ENCODE measurements around the gene ZNF581.

The ZNF581 gene

DNA sequence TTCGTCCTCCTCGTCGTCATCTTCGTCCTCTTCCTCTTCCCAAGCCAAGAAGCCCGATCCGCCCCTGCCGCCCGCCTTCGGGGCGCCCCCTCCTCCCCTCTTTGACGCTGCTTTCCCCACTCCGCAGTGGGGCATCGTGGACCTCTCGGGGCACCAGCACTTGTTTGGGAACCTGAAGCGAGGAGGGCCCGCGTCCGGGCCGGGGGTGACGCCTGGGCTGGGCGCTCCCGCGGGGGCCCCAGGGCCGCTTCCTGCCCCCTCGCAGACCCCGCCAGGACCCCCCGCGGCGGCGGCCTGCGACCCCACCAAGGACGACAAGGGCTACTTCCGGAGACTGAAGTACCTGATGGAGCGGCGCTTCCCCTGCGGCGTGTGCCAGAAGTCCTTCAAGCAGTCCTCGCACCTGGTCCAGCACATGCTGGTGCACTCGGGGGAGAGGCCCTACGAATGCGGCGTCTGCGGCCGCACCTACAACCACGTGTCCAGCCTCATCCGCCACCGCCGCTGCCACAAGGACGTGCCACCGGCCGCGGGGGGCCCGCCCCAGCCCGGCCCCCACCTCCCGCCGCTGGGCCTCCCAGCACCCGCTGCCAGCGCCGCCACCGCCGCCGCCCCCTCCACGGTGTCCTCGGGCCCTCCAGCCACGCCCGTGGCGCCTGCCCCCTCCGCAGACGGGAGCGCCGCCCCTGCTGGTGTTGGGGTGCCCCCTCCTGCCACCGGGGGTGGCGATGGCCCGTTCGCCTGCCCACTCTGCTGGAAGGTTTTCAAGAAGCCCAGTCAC is 29.3 kb upstream of the ZNF581 start:
- Histone ChIP-seq H3K27me3 (ENCODE audit: control insufficient read depth, insufficient read depth, low read length) (no peaks in the 10 kb centered on the region), H3K4me1 (ENCODE audit: control insufficient read depth, insufficient read depth, low read length) (peaks cover 7% of the 10 kb centered on the region), H3K9me3 (ENCODE audit: control insufficient read depth, low read length) (no peaks in the 10 kb centered on the region), H3K4me3 (ENCODE audit: low read length) (no peak overlapping the region), H3K9ac (ENCODE audit: low read length) (no peak overlapping the region), H3K36me3 (ENCODE audit: control insufficient read depth, insufficient read depth, low read length) (peaks cover 4% of the 10 kb centered on the region)

DNA sequence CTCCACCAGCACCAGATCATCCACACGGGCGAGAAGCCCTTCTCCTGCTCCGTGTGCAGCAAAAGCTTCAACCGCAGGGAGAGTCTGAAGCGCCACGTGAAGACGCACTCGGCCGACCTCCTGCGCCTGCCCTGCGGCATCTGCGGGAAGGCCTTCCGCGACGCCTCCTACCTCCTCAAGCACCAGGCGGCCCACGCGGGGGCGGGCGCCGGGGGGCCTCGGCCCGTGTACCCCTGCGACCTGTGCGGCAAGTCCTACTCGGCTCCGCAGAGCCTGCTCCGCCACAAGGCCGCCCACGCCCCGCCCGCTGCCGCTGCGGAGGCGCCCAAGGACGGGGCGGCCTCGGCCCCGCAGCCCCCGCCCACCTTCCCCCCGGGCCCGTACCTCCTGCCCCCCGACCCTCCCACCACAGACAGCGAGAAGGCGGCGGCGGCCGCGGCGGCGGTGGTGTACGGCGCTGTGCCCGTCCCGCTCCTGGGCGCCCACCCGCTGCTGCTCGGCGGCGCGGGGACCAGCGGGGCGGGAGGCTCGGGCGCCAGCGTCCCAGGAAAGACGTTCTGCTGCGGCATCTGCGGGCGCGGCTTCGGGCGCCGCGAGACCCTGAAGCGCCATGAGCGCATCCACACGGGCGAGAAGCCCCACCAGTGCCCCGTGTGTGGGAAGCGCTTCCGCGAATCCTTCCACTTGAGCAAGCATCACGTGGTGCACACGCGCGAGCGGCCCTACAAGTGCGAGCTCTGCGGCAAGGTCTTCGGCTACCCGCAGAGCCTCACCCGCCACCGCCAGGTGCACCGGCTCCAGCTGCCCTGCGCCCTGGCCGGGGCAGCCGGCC is 28.5 kb upstream of the ZNF581 start:
- H3K4me3 ChIP-seq (ENCODE audit: low read length) = no peak overlapping the region
- H3K9ac ChIP-seq (ENCODE audit: low read length) = no peak overlapping the region
- no peaks in the 10 kb centered on the region for H3K9me3 ChIP-seq (ENCODE audit: control insufficient read depth, low read length)
- peaks cover 7% of the 10 kb centered on the region for H3K4me1 ChIP-seq (ENCODE audit: control insufficient read depth, insufficient read depth, low read length)
- peaks cover 4% of the 10 kb centered on the region for H3K36me3 ChIP-seq (ENCODE audit: control insufficient read depth, insufficient read depth, low read length)
- H3K27me3 ChIP-seq (ENCODE audit: control insufficient read depth, insufficient read depth, low read length) = no peaks in the 10 kb centered on the region

DNA sequence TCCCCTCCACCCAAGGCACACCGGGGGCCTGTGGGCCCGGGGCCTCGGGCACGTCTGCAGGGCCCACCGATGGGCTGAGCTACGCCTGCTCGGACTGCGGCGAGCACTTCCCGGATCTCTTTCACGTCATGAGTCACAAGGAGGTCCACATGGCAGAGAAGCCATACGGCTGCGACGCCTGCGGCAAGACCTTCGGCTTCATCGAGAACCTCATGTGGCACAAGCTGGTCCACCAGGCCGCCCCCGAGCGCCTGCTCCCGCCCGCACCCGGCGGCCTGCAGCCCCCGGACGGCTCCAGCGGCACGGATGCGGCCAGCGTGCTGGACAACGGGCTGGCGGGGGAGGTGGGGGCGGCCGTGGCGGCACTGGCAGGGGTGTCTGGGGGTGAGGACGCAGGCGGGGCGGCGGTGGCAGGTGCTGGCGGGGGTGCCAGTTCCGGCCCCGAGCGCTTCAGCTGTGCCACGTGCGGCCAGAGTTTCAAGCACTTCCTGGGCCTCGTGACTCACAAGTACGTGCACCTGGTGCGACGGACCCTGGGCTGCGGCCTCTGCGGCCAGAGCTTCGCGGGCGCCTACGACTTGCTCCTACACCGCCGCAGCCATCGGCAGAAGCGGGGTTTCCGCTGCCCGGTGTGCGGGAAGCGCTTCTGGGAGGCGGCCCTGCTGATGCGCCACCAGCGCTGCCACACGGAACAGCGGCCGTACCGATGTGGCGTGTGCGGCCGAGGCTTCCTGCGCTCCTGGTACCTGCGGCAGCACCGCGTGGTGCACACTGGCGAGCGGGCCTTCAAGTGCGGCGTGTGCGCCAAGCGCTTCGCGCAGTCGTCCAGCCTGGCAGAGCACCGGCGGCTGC is 27.7 kb upstream of the ZNF581 start:
- Histone ChIP-seq H3K36me3 (ENCODE audit: control insufficient read depth, insufficient read depth, low read length) (peaks cover 4% of the 10 kb centered on the region), H3K9ac (ENCODE audit: low read length) (no peak overlapping the region), H3K4me1 (ENCODE audit: control insufficient read depth, insufficient read depth, low read length) (peaks cover 7% of the 10 kb centered on the region), H3K27me3 (ENCODE audit: control insufficient read depth, insufficient read depth, low read length) (no peaks in the 10 kb centered on the region), H3K9me3 (ENCODE audit: control insufficient read depth, low read length) (no peaks in the 10 kb centered on the region), H3K4me3 (ENCODE audit: low read length) (no peak overlapping the region)

DNA sequence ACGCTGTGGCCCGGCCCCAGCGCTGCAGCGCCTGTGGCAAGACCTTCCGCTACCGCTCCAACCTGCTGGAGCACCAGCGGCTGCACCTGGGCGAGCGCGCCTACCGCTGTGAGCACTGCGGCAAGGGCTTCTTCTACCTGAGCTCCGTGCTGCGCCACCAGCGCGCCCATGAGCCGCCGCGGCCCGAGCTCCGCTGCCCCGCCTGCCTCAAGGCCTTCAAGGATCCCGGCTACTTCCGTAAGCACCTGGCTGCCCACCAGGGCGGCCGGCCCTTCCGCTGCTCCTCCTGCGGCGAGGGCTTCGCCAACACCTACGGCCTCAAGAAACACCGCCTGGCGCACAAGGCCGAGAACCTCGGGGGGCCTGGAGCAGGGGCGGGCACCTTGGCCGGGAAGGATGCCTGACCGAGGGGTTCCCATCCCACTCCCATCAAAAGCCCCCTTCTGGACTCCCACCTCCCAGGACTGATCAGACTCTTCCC is 27.0 kb upstream of the ZNF581 start:
- H3K9ac ChIP-seq (ENCODE audit: low read length) = no peak overlapping the region
- no peaks in the 10 kb centered on the region for H3K27me3 ChIP-seq (ENCODE audit: control insufficient read depth, insufficient read depth, low read length)
- H3K9me3 ChIP-seq (ENCODE audit: control insufficient read depth, low read length) = no peaks in the 10 kb centered on the region
- H3K36me3 ChIP-seq (ENCODE audit: control insufficient read depth, insufficient read depth, low read length) = peaks cover 4% of the 10 kb centered on the region
- peaks cover 7% of the 10 kb centered on the region for H3K4me1 ChIP-seq (ENCODE audit: control insufficient read depth, insufficient read depth, low read length)
- no peak overlapping the region for H3K4me3 ChIP-seq (ENCODE audit: low read length)

GRCh38 chr19:55617426-55617825 is 26.0 kb upstream of the ZNF581 start:
- H3K27me3 ChIP-seq (ENCODE audit: control insufficient read depth, insufficient read depth, low read length) = no peaks in the 10 kb centered on the region
- H3K9ac ChIP-seq (ENCODE audit: low read length) = no peak overlapping the region
- H3K9me3 ChIP-seq (ENCODE audit: control insufficient read depth, low read length) = no peaks in the 10 kb centered on the region
- no peak overlapping the region for H3K4me3 ChIP-seq (ENCODE audit: low read length)
- no peaks in the 10 kb centered on the region for H3K4me1 ChIP-seq (ENCODE audit: control insufficient read depth, insufficient read depth, low read length)
- H3K36me3 ChIP-seq (ENCODE audit: control insufficient read depth, insufficient read depth, low read length) = peaks cover 4% of the 10 kb centered on the region

GRCh38 chr19:55618426-55618825 is 25.0 kb upstream of the ZNF581 start:
- peaks cover 2% of the 10 kb centered on the region for H3K4me1 ChIP-seq (ENCODE audit: control insufficient read depth, insufficient read depth, low read length)
- no peak overlapping the region for H3K9ac ChIP-seq (ENCODE audit: low read length)
- H3K4me3 ChIP-seq (ENCODE audit: low read length) = no peak overlapping the region
- no peaks in the 10 kb centered on the region for H3K9me3 ChIP-seq (ENCODE audit: control insufficient read depth, low read length)
- H3K27me3 ChIP-seq (ENCODE audit: control insufficient read depth, insufficient read depth, low read length) = no peaks in the 10 kb centered on the region
- peaks cover 4% of the 10 kb centered on the region for H3K36me3 ChIP-seq (ENCODE audit: control insufficient read depth, insufficient read depth, low read length)

- Histone ChIP-seq H3K4me3 (ENCODE audit: low read length) (no peak overlapping the region), H3K36me3 (ENCODE audit: control insufficient read depth, insufficient read depth, low read length) (peaks cover 4% of the 10 kb centered on the region), H3K27me3 (ENCODE audit: control insufficient read depth, insufficient read depth, low read length) (no peaks in the 10 kb centered on the region), H3K4me1 (ENCODE audit: control insufficient read depth, insufficient read depth, low read length) (peaks cover 8% of the 10 kb centered on the region), H3K9me3 (ENCODE audit: control insufficient read depth, low read length) (no peaks in the 10 kb centered on the region), H3K9ac (ENCODE audit: low read length) (no peak overlapping the region)
Observed at GRCh38 chr19:55619286-55619685, 24.2 kb upstream of the ZNF581 start.

DNA sequence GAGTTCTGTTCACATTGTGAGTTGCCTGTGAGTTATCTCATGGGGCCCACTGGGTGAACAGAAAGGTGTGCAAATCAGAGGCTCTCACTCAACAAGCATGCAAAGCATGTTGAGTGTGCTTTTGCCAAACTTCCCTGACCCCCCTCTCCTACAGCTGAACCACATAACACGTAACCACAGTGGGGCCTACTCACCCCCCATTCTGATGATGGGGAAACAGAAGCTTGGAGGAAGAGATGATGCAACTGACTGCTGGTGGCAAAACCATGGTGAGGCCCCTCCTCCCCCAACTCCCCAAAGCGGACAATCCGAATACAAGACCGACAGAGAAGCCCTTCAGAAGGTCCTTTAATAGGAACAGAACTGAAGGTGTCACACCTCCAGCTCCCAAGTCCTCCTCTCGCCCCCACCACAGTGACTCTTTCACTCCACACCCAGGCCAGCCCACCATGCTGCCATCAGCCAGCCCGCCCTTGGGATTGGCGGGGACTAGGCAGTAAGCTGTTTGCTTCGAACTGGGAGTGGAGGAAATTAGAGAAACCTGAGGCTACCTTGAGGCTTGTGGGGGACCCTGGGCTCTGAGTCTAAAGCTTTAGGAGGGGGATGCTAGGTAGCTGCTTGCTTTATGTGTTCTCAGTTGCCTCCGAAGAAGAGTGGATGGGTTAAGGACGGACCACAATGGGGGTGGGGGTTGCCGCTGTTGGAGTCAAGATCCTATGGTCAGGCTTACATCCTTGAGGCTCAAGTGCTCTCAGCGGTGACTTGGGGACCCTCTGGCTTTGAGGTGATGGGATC is 22.8 kb upstream of the ZNF581 start:
- Histone ChIP-seq H3K36me3 (ENCODE audit: control insufficient read depth, insufficient read depth, low read length) (peaks cover 4% of the 10 kb centered on the region), H3K4me3 (ENCODE audit: low read length) (no peak overlapping the region), H3K27me3 (ENCODE audit: control insufficient read depth, insufficient read depth, low read length) (no peaks in the 10 kb centered on the region), H3K9me3 (ENCODE audit: control insufficient read depth, low read length) (no peaks in the 10 kb centered on the region), H3K4me1 (ENCODE audit: control insufficient read depth, insufficient read depth, low read length) (peaks cover 14% of the 10 kb centered on the region), H3K9ac (ENCODE audit: low read length) (no peak overlapping the region)

DNA sequence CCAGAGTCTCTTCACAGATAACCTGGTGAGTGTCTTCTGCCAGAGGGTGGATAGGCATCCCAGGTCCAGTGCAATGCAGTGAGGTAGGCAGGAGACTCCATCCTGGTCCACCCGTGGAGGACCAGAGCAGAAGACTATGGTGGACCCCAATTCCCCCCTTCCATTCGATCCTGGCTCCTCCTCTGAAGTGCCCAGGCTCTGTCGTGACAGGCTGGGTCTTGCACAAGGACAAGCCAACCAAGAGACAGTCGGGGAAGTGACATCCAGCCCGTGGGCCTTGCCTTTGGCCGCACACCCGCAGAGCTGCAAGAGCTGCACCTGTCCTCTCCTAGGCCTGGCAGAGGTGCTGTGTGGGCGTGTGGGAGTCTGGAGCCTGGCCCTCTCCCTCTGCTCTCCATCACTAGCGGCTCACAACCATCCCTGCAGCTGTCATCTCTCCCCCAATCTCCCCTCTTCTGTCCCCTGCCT is 22.2 kb upstream of the ZNF581 start:
- peaks cover 4% of the 10 kb centered on the region for H3K36me3 ChIP-seq (ENCODE audit: control insufficient read depth, insufficient read depth, low read length)
- no peaks in the 10 kb centered on the region for H3K9me3 ChIP-seq (ENCODE audit: control insufficient read depth, low read length)
- peaks cover 14% of the 10 kb centered on the region for H3K4me1 ChIP-seq (ENCODE audit: control insufficient read depth, insufficient read depth, low read length)
- H3K27me3 ChIP-seq (ENCODE audit: control insufficient read depth, insufficient read depth, low read length) = no peaks in the 10 kb centered on the region
- no peak overlapping the region for H3K9ac ChIP-seq (ENCODE audit: low read length)
- no peak overlapping the region for H3K4me3 ChIP-seq (ENCODE audit: low read length)

- no peaks in the 10 kb centered on the region for H3K27me3 ChIP-seq (ENCODE audit: control insufficient read depth, insufficient read depth, low read length)
- no peak overlapping the region for H3K4me3 ChIP-seq (ENCODE audit: low read length)
- H3K9ac ChIP-seq (ENCODE audit: low read length) = no peak overlapping the region
- peaks cover 14% of the 10 kb centered on the region for H3K4me1 ChIP-seq (ENCODE audit: control insufficient read depth, insufficient read depth, low read length)
- peaks cover 4% of the 10 kb centered on the region for H3K36me3 ChIP-seq (ENCODE audit: control insufficient read depth, insufficient read depth, low read length)
- H3K9me3 ChIP-seq (ENCODE audit: control insufficient read depth, low read length) = no peaks in the 10 kb centered on the region
Observed at GRCh38 chr19:55621673-55622231, 21.7 kb upstream of the ZNF581 start.
